OCI-LY3 (cell line): ENCODE results near the gene TIMM21.

Experiments
- H2AFZ ChIP-seq: fragments of 200-600, 300-600 bp; shearing (Covaris generic); 2 replicates; pipeline ENCODE4 v1.6.0; 2014; ENCODE audit warnings: antibody characterized with exemption, low read depth, low read length
- H3K27ac ChIP-seq: fragments of 200-600, 300-600 bp; sonication (generic); 2 replicates; pipeline ENCODE4 v1.5.1; 2014; ENCODE audit warnings: mild to moderate bottlenecking, low read length, moderate library complexity, mixed read lengths
- H3K27me3 ChIP-seq: fragments of 200-600, 300-600 bp; sonication (generic); 2 replicates; pipeline ENCODE4 v1.6.1; 2014; ENCODE audit warnings: low read depth, low read length, mixed read lengths
- H3K36me3 ChIP-seq: fragments of 200-600, 300-600 bp; sonication (generic); replicated peaks from 2 replicates; pipeline ENCODE3; 2014; ENCODE audit warnings: low read depth, low read length, mixed read lengths
- H3K4me1 ChIP-seq: fragments of 300-600, 200-600 bp; sonication (generic); 2 replicates; pipeline ENCODE4 v1.6.1; 2014; ENCODE audit warnings: low read length, mixed read lengths
- H3K4me2 ChIP-seq: fragments of 200-600, 300-600 bp; sonication (generic); 2 replicates; pipeline ENCODE4 v1.6.1; 2014; ENCODE audit warnings: low read length, mixed read lengths
- H3K4me3 ChIP-seq: fragments of 300-600, 200-600 bp; sonication (generic); 2 replicates; pipeline ENCODE4 v1.5.1; 2014; ENCODE audit warnings: antibody characterized with exemption, mild to moderate bottlenecking, low read length, moderate library complexity
- H3K79me2 ChIP-seq: fragments of 300-600, 200-600 bp; shearing (Covaris generic); 2 replicates; pipeline ENCODE4 v1.6.1; 2014; ENCODE audit warnings: mild to moderate bottlenecking, low read length, mixed read lengths
- H3K9ac ChIP-seq: fragments of 300-600, 200-600 bp; shearing (Covaris generic); 2 replicates; pipeline ENCODE4 v1.6.0; 2014; ENCODE audit warnings: mild to moderate bottlenecking, low read length, moderate library complexity
- H3K9me3 ChIP-seq: fragments of 200-600, 300-600 bp; shearing (Covaris generic); 2 replicates; pipeline ENCODE4 v1.6.1; 2014; ENCODE audit warnings: low read length, mixed read lengths; ENCODE audit not compliant: insufficient read depth
- H4K20me1 ChIP-seq: fragments of 200-600, 300-600 bp; sonication (generic); 2 replicates; pipeline ENCODE4 v1.6.1; 2016; ENCODE audit warnings: low read length, mixed read lengths; ENCODE audit not compliant: insufficient read depth
- CTCF ChIP-seq: fragments of 200-600, 300-600 bp; sonication (generic); IDR thresholded peaks from 2 replicates; pipeline ENCODE4 v1.5.1; 2014; ENCODE audit warnings: antibody characterized with exemption, low read length, low read depth
- EZH2phosphoT487 ChIP-seq: fragments of 200-600 bp; shearing (Covaris generic); IDR thresholded peaks from 2 replicates; pipeline ENCODE4 v1.6.1; 2018; ENCODE audit warnings: antibody characterized with exemption, mixed run types, low read depth

The TIMM21 gene

GRCh38 chr18:74123200-74123599 lies 25.1 kb upstream of the TIMM21 start:
- Histone ChIP-seq H3K79me2 (no peaks in the 10 kb centered on the region), H3K4me1 (no peaks in the 10 kb centered on the region), H3K4me2 (no peak overlapping the region), H3K27me3 (peaks cover 12% of the 10 kb centered on the region; the same call in 1 of the 2 replicates), H3K36me3 (no peaks in the 10 kb centered on the region), H3K4me3 (no peak overlapping the region), H3K27ac (no peak overlapping the region), H3K9ac (no peak overlapping the region), H3K9me3 (no peaks in the 10 kb centered on the region), H4K20me1 (no peaks in the 10 kb centered on the region), H2AFZ (no peak overlapping the region)
- TF ChIP-seq EZH2phosphoT487 (no peak), CTCF (no peak)

- Histone ChIP-seq H3K27me3 (peaks cover 12% of the 10 kb centered on the region; the same call in 1 of the 2 replicates), H3K9me3 (no peaks in the 10 kb centered on the region), H3K9ac (no peak overlapping the region), H4K20me1 (no peaks in the 10 kb centered on the region), H3K79me2 (no peaks in the 10 kb centered on the region), H2AFZ (no peak overlapping the region), H3K36me3 (no peaks in the 10 kb centered on the region), H3K27ac (no peak overlapping the region), H3K4me1 (no peaks in the 10 kb centered on the region), H3K4me3 (no peak overlapping the region), H3K4me2 (no peak overlapping the region)
- TF ChIP-seq EZH2phosphoT487 = no peak
- TF ChIP-seq CTCF = no peak
Measured at GRCh38 chr18:74124642-74125041, 23.7 kb upstream of the TIMM21 start.

- Histone ChIP-seq H3K4me3 (no peak overlapping the region), H2AFZ (no peak overlapping the region), H3K4me1 (no peaks in the 10 kb centered on the region), H3K27me3 (0 out of 2 replicates have a peak, but pooled peaks cover 5% of the 10 kb centered on the region), H3K36me3 (no peaks in the 10 kb centered on the region), H3K27ac (no peak overlapping the region), H3K79me2 (no peaks in the 10 kb centered on the region), H3K9me3 (no peaks in the 10 kb centered on the region), H3K9ac (no peak overlapping the region), H3K4me2 (no peak overlapping the region), H4K20me1 (no peaks in the 10 kb centered on the region)
- TF ChIP-seq EZH2phosphoT487 (no peak), CTCF (no peak)
Measured at GRCh38 chr18:74126684-74127655, 21.4 kb upstream of the TIMM21 start.

DNA sequence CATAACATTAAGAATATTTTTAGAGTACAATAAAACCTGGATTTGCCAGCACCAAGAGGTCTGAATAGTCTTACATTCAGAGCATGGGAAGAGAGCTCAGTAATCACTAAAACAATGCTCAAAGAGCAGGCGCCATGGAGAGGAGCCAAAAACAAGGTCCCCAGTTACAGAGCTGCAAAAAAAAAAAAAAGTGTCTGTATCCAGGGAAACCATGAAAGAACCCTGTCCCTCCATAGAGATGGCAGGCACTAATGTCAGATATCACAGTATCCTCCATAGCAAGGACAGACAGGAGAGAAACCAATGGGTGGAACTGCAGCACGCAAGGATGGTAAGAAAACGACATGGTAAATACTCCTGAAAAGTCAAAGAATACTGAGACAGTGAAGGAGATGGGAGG lies 20.2 kb upstream of the TIMM21 start:
- no peak overlapping the region for H2AFZ ChIP-seq
- TF ChIP-seq EZH2phosphoT487 (no peak), CTCF (no peak)
- H4K20me1 ChIP-seq = no peaks in the 10 kb centered on the region
- no peaks in the 10 kb centered on the region for H3K9me3 ChIP-seq
- H3K27ac ChIP-seq = no peak overlapping the region
- H3K27me3 ChIP-seq = 0 out of 2 replicates have a peak, but pooled peaks cover 5% of the 10 kb centered on the region
- H3K9ac ChIP-seq = no peak overlapping the region
- H3K79me2 ChIP-seq = no peaks in the 10 kb centered on the region
- no peaks in the 10 kb centered on the region for H3K36me3 ChIP-seq
- H3K4me3 ChIP-seq = no peak overlapping the region
- no peaks in the 10 kb centered on the region for H3K4me1 ChIP-seq
- H3K4me2 ChIP-seq = no peak overlapping the region
